Keratinocyte (primary cell): ENCODE results near the gene NCBP3. TPM values are rescaled to one million over a fixed set of nuclear protein-coding genes. Genes with fewer than 3 reads are reported as not detected.

Experiments used
- DNase-seq: peaks from one replicate; pipeline ENCODE4 v3.0.0-alpha.2; 2011; ENCODE audit warnings: low read depth, missing footprints, low spot score
- FAIRE-seq: peaks from 2 replicates; lab custom pipeline; 2011; peaks lifted over from hg19 to GRCh38; lab: Jason Lieb, UNC
- H2AFZ ChIP-seq: 2 replicates; pipeline ENCODE4 v1.6.0; 2012; ENCODE audit warnings: low read length, control low read depth, inconsistent platforms; ENCODE audit not compliant: control insufficient read depth
- H3K27ac ChIP-seq: 2 replicates; pipeline ENCODE4 v1.5.1; 2011; ENCODE audit warnings: low read length; ENCODE audit not compliant: control insufficient read depth, insufficient read depth
- H3K27me3 ChIP-seq: 3 replicates; pipeline ENCODE4 v1.6.0; 2011; ENCODE audit warnings: low read length; ENCODE audit not compliant: control insufficient read depth, insufficient read depth; ENCODE audit errors: extremely low read depth
- H3K36me3 ChIP-seq, 2 experiments: 2 replicates in 1 of 2; 3 replicates in 1 of 2; pipeline ENCODE4 v1.5.1; 2011; ENCODE audit warnings: low read length in 2 of 2, mild to moderate bottlenecking in 1 of 2; ENCODE audit not compliant: control insufficient read depth in 2 of 2, insufficient read depth in 2 of 2; ENCODE audit errors: extremely low read depth in 1 of 2
- H3K4me1 ChIP-seq: 3 replicates; pipeline ENCODE4 v1.5.1; 2011; ENCODE audit warnings: low read length; ENCODE audit not compliant: control insufficient read depth, insufficient read depth; ENCODE audit errors: extremely low read depth
- H3K4me2 ChIP-seq: 3 replicates; pipeline ENCODE4 v1.6.0; 2011; ENCODE audit warnings: low read depth, low read length; ENCODE audit not compliant: control insufficient read depth, insufficient read depth; ENCODE audit errors: extremely low read depth
- H3K4me3 ChIP-seq, 3 experiments: fragments of 200-600 bp in 1 of 3; sonication (generic) in 1 of 3; 2 replicates in 2 of 3; 3 replicates in 1 of 3; pipeline ENCODE4 v1.5.1; 2011 to 2016; ENCODE audit warnings: low read length in 3 of 3, mild to moderate bottlenecking in 3 of 3, control low read depth in 2 of 3, inconsistent platforms in 1 of 3, low read depth in 1 of 3, mixed read lengths in 1 of 3, mixed run types in 1 of 3, moderate library complexity in 1 of 3; ENCODE audit not compliant: control insufficient read depth in 2 of 3, insufficient read depth in 2 of 3; ENCODE audit errors: extremely low read depth in 1 of 3
- H3K79me2 ChIP-seq: 2 replicates; pipeline ENCODE4 v1.6.0; 2012; ENCODE audit warnings: low read length; ENCODE audit not compliant: control insufficient read depth, insufficient read depth
- H3K9ac ChIP-seq: 3 replicates; pipeline ENCODE4 v1.6.0; 2011; ENCODE audit warnings: low read length; ENCODE audit not compliant: control insufficient read depth, insufficient read depth; ENCODE audit errors: extremely low read depth
- H3K9me1 ChIP-seq: 3 replicates; pipeline ENCODE4 v1.6.0; 2011; ENCODE audit warnings: low read length; ENCODE audit not compliant: control insufficient read depth, insufficient read depth; ENCODE audit errors: extremely low read depth
- H3K9me3 ChIP-seq: 2 replicates; pipeline ENCODE4 v1.5.1; 2012; ENCODE audit warnings: low read depth, low read length; ENCODE audit not compliant: control insufficient read depth
- H4K20me1 ChIP-seq: 3 replicates; pipeline ENCODE4 v1.6.0; 2011; ENCODE audit warnings: low read length; ENCODE audit not compliant: control insufficient read depth, insufficient read depth; ENCODE audit errors: extremely low read depth
- EZH2 ChIP-seq: IDR thresholded peaks from one replicate; pipeline ENCODE4 v1.6.1; 2012; ENCODE audit warnings: inconsistent platforms, mild to moderate bottlenecking, low read length, moderate library complexity
- dilution Hi-C: fragments of 300-500 bp; cut with MboI; formaldehyde crosslinking; loops from one replicate; pipeline ENCODE4 v1.7.0; 2020; ENCODE audit warnings: low sequenced_read_pairs; ENCODE audit not compliant: extremely low pct_ligation_motif_present
- polyA plus RNA-seq, 5 experiments: library from polyadenylated mRNA; depleted of rRNA in 3 of 5; stranded (reverse) in 3 of 5; stranded (forward) in 1 of 5; unstranded in 1 of 5; fragments of >200 nt; gene quantifications; 1 replicate in 1 of 5; 2 replicates in 3 of 5; 3 replicates in 1 of 5; pipeline versions ENCODE4 v1.2.1 to v1.2.3, GENCODE V29; 2011 to 2012; ENCODE audit warnings: missing spikeins in 2 of 5, low read depth in 1 of 5, low replicate concordance in 1 of 5
- TF ChIP-seq, protein P1 (sequence below), 3 experiments: IDR thresholded peaks in 1 of 3; conservative IDR thresholded peaks in 1 of 3; optimal IDR thresholded peaks in 1 of 3; 2 replicates in 2 of 3; 3 replicates in 1 of 3; pipeline versions ENCODE3 to v1.5.1; 2011; ENCODE audit warnings: low read length in 3 of 3, mild to moderate bottlenecking in 3 of 3, moderate library complexity in 2 of 3, control low read depth in 1 of 3, inconsistent platforms in 1 of 3; ENCODE audit not compliant: insufficient read depth in 2 of 3; ENCODE audit errors: extremely low read depth in 1 of 3

The NCBP3 gene
- polyA plus RNA-seq, 1 donor (not counting 4 experiments of a cell fraction or from before 2014, with no cell fraction given), result 22.1 TPM

DNA sequence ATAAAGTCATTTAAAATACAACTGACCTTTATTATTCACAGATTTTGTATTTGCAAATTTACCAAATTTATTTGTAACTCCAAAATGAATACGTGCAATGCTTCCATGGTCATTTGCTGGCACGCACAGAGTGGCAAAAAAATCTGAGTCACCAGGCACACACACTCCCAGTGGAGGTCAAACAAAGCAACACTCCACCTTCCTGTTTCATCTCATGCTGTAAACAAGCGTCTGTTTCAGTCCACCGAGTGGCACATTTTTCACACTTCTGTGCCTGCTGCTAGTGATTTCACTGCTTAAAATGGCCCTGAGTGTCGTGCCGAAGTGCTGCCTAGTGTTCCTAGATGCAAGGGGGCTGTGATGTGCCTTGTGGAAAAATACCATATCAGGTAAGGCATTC lies 27.3 kb downstream of the NCBP3 start:
- H3K4me2 ChIP-seq, result no peak overlapping the region
- no peak overlapping the region for H2AFZ ChIP-seq
- H3K79me2 ChIP-seq, result no peaks in the 10 kb centered on the region
- no peak for TF ChIP-seq EZH2
- TF ChIP-seq, protein P1, sequence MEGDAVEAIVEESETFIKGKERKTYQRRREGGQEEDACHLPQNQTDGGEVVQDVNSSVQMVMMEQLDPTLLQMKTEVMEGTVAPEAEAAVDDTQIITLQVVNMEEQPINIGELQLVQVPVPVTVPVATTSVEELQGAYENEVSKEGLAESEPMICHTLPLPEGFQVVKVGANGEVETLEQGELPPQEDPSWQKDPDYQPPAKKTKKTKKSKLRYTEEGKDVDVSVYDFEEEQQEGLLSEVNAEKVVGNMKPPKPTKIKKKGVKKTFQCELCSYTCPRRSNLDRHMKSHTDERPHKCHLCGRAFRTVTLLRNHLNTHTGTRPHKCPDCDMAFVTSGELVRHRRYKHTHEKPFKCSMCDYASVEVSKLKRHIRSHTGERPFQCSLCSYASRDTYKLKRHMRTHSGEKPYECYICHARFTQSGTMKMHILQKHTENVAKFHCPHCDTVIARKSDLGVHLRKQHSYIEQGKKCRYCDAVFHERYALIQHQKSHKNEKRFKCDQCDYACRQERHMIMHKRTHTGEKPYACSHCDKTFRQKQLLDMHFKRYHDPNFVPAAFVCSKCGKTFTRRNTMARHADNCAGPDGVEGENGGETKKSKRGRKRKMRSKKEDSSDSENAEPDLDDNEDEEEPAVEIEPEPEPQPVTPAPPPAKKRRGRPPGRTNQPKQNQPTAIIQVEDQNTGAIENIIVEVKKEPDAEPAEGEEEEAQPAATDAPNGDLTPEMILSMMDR (optimal IDR thresholded peaks at IDR 0.05 in 1 of 3, IDR thresholded peaks at IDR 0.05 in 1 of 3, conservative IDR thresholded peaks at IDR 0.05 in 1 of 3; ENCODE audit: extremely low read depth in 1 of 3, insufficient read depth in 2 of 3, low read length in 3 of 3), result no peak
- peaks cover 11 to 24% of the 10 kb centered on the region in 2 experiments for H3K36me3 ChIP-seq
- H4K20me1 ChIP-seq, result no peaks in the 10 kb centered on the region
- no peaks in the 10 kb centered on the region for H3K9me1 ChIP-seq
- no peaks in the 10 kb centered on the region for H3K4me1 ChIP-seq
- H3K9me3 ChIP-seq, result no peaks in the 10 kb centered on the region
- no peaks in the 10 kb centered on the region for H3K27me3 ChIP-seq
- H3K9ac ChIP-seq, result no peak overlapping the region
- FAIRE-seq, result no peak
- no peak for DNase-seq
- dilution Hi-C loops, result no loop called here
- H3K27ac ChIP-seq, result no peak overlapping the region
- H3K4me3 ChIP-seq, result no peak overlapping the region

DNA sequence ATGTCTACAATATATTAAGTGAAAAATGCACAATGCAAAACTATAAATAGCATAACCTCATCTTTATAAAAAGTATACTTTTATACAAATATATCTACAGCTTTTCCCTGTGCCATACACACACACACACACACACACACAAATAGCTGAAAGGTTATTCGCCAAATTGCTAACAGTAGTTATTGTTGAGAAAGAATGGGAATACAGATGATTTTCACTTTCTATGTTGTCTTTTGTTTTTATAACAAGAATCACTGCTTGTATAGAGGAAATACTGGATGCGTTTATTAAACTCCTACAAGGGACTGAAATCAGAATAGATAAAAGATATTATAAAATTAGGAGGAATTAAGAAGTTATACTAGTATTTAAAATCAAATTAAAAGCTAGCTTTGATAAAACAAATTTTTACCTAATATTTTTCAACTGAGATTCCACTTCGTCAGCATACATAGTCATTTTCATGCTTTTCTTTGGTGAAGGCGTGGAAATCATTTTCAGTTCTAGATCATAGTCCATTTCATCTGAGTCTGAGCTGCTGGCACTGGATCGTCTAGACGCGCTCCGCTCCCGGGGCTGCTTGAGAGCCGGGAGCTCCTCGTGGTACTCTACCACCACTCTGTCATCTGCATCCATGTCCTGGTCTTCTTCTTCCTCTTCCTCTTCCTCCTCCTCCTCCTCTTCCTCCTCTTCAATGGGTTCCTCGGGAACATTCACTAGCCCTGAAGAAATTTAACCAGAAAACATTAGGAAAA lies 28.0 kb downstream of the NCBP3 start:
- no peaks in the 10 kb centered on the region for H3K79me2 ChIP-seq
- H3K27ac ChIP-seq, result no peak overlapping the region
- H3K4me3 ChIP-seq, result no peak overlapping the region
- TF ChIP-seq, protein P1 (optimal IDR thresholded peaks at IDR 0.05 in 1 of 3, IDR thresholded peaks at IDR 0.05 in 1 of 3, conservative IDR thresholded peaks at IDR 0.05 in 1 of 3; ENCODE audit: extremely low read depth in 1 of 3, insufficient read depth in 2 of 3, low read length in 3 of 3), result no peak
- TF ChIP-seq EZH2, result no peak
- H3K9me3 ChIP-seq, result no peaks in the 10 kb centered on the region
- H3K36me3 ChIP-seq, result peaks cover 9 to 25% of the 10 kb centered on the region in 2 experiments
- no peak overlapping the region for H2AFZ ChIP-seq
- no peak for FAIRE-seq
- H3K4me1 ChIP-seq, result peaks cover 8% of the 10 kb centered on the region
- no peak for DNase-seq
- no peaks in the 10 kb centered on the region for H4K20me1 ChIP-seq
- H3K27me3 ChIP-seq, result no peaks in the 10 kb centered on the region
- dilution Hi-C loops, result no loop called here
- no peak overlapping the region for H3K9ac ChIP-seq
- no peak overlapping the region for H3K4me2 ChIP-seq
- no peaks in the 10 kb centered on the region for H3K9me1 ChIP-seq
